NCI-H187 (cell line): ENCODE measurements around the gene ANKRD52.
"Not testable (repeated sequence)": the region's sequence is repeated elsewhere in the genome, so short reads cannot be mapped to it uniquely, and the experiment has no call there.

Experiments
- DNase-seq, 2 experiments: peaks; one replicate each; lab custom pipeline; 2025; lab: John Stamatoyannopoulos, UW

The ANKRD52 gene

GRCh38 chr12:56258068-56258819 is at the start of gene ANKRD52:
ANKRD52 (minus strand) TSS chr12:56258384; CDS start chr12:56258269, 115 bp downstream.
- DNase-seq: peak; percentile 47 to 81

- DNase-seq: no peak
Measured at GRCh38 chr12:56307221-56307965, 49.2 kb upstream of the ANKRD52 start.

GRCh38 chr12:56304872-56305590 is 46.8 kb upstream of the ANKRD52 start:
- no peak for DNase-seq

GRCh38 chr12:56304276-56304675 is 46.1 kb upstream of the ANKRD52 start:
- no peak for DNase-seq

- peak in 1 of 2 experiments; percentile 55 for DNase-seq
Measured at GRCh38 chr12:56300644-56301464, 42.7 kb upstream of the ANKRD52 start.

GRCh38 chr12:56299853-56300643 is 41.9 kb upstream of the ANKRD52 start, which contains the start of gene CS:
CS (minus strand) TSS chr12:56300330; CDS start chr12:56300201, 129 bp downstream.
- peak; percentile 98 to 99 for DNase-seq

- DNase-seq: no peak
Measured at GRCh38 chr12:56299308-56299852, 41.2 kb upstream of the ANKRD52 start.

GRCh38 chr12:56298828-56299227 is 40.6 kb upstream of the ANKRD52 start:
- no peak for DNase-seq

GRCh38 chr12:56297400-56297799 is 39.2 kb upstream of the ANKRD52 start:
- DNase-seq: no peak

- DNase-seq: no peak
Measured at GRCh38 chr12:56296295-56296694, 38.1 kb upstream of the ANKRD52 start.

- DNase-seq: no peak
Measured at GRCh38 chr12:56293795-56294194, 35.6 kb upstream of the ANKRD52 start.

- no peak for DNase-seq
Measured at GRCh38 chr12:56288705-56289387, 30.7 kb upstream of the ANKRD52 start.

- no peak for DNase-seq
Measured at GRCh38 chr12:56286044-56286830, 28.1 kb upstream of the ANKRD52 start.

- not testable (repeated sequence) for DNase-seq
Measured at GRCh38 chr12:56284263-56284662, 26.1 kb upstream of the ANKRD52 start.

GRCh38 chr12:56282579-56282978 is 24.4 kb upstream of the ANKRD52 start:
- no peak for DNase-seq

- no peak for DNase-seq
Measured at GRCh38 chr12:56282030-56282429, 23.8 kb upstream of the ANKRD52 start.

GRCh38 chr12:56280849-56281248 is 22.7 kb upstream of the ANKRD52 start:
- DNase-seq: no peak

- no peak for DNase-seq
Measured at GRCh38 chr12:56278905-56279304, 20.7 kb upstream of the ANKRD52 start.

- DNase-seq: no peak
Measured at GRCh38 chr12:56274299-56274698, 16.1 kb upstream of the ANKRD52 start.
